ENCODE results near the gene GP1BA. TPM values are rescaled to one million over a fixed set of nuclear protein-coding genes. Genes with fewer than 3 reads are reported as not detected.

Gene GP1BA
- total and polyA plus RNA-seq, 10 of the 15 experiments (the other 5 are each of a cell fraction or from before 2014, with no cell fraction given), result 0.04 to 0.67 (median 0.28) TPM; not detected in 1

GRCh38 chr17:4897785-4898184 is 34.3 kb upstream of the GP1BA start (continued):
- TF ChIP-seq ZNF274 (IDR thresholded peaks at IDR 0.05; ENCODE audit: insufficient read depth, insufficient read length), result no peak
- no peak for TF ChIP-seq SIX5 (IDR thresholded peaks at IDR 0.05; ENCODE audit: low read depth, low read length, severe bottlenecking)

- H3K9me3 ChIP-seq (replicated peaks; ENCODE audit: control insufficient read depth, insufficient read depth, low read length), result no peaks in the 10 kb centered on the region; the same call in 2 of the 3 replicates
- TF ChIP-seq MTA3 (IDR thresholded peaks at IDR 0.05; ENCODE audit: borderline replicate concordance, low read length) (no peak), BCLAF1 (IDR thresholded peaks at IDR 0.05) (no peak), SMC3 (IDR thresholded peaks at IDR 0.05; ENCODE audit: borderline replicate concordance, low read length) (no peak), ZSCAN29 (IDR thresholded peaks at IDR 0.05) (no peak), KLF5 (IDR thresholded peaks at IDR 0.05; ENCODE audit: partially characterized antibody) (no peak), IRF3 (IDR thresholded peaks at IDR 0.05) (no peak), CEBPB (IDR thresholded peaks at IDR 0.05; ENCODE audit: borderline replicate concordance in 1 of 2, low read depth in 2 of 2, low read length in 2 of 2) (no peak)
- no peak overlapping the region for H2AFZ ChIP-seq (ENCODE audit: control insufficient read depth, low read depth, low read length)
- H4K20me1 ChIP-seq (ENCODE audit: control insufficient read depth, insufficient read depth), result no peaks in the 10 kb centered on the region
- intact Hi-C loops (cut with micrococcal nuclease; ENCODE audit: unreplicated experiment) (no loop called here), in situ Hi-C loops (cut with MboI) (no loop called here)
- H3K27ac ChIP-seq (ENCODE audit: control insufficient read depth, insufficient read depth), result no peak overlapping the region
- H3K4me1 ChIP-seq (ENCODE audit: control insufficient read depth, insufficient read depth, low read length), result peaks cover 18% of the 10 kb centered on the region
- WGBS (ENCODE audit: insufficient coverage, insufficient replicate concordance, low lambda C conversion rate, missing lambda C conversion rate), result 91% methylated on average over 8 of the region's 8 CpGs
- SMC1A ChIA-PET (ENCODE audit: uncharacterized antibody, unreplicated experiment), result interaction anchor here (0.6 kb wide), 1 partner anchor 166 kb away, joined by 3 read pairs; no protein-coding TSS in a partner anchor
- no peak overlapping the region for H3K4me2 ChIP-seq (ENCODE audit: control insufficient read depth, insufficient read depth)
- BruUV-seq (replicated peaks), result no TSS peak
- H3K9ac ChIP-seq (ENCODE audit: control insufficient read depth, insufficient read depth, low read length), result no peak overlapping the region
- RAD21 ChIA-PET (ENCODE audit: unreplicated experiment), result no interaction called here
- CTCF ChIA-PET, result no interaction called here
- H3K4me3 ChIP-seq, result no peak overlapping the region
- no peaks in the 10 kb centered on the region for H3K79me2 ChIP-seq (ENCODE audit: control insufficient read depth, insufficient read depth, low read length)
- H3K27me3 ChIP-seq (replicated peaks in 1 of 2; ENCODE audit: control insufficient read depth in 2 of 2, insufficient read depth in 2 of 2, low read length in 1 of 2), result no peaks in the 10 kb centered on the region; a peak in 1 of 4 replicates
- DNase-seq (ENCODE audit: low read depth, low spot score), result no peak
- no peak for FAIRE-seq
- H3K36me3 ChIP-seq (ENCODE audit: control insufficient read depth in 2 of 2, insufficient read depth in 2 of 2, low read length in 1 of 2), result peaks cover 3 to 16% of the 10 kb centered on the region in 2 experiments; a peak in 3 of 4 replicates
- POLR2A ChIA-PET, result interaction anchor here (0.6 kb wide), 1 partner anchor 136 kb away, joined by 6 read pairs; no protein-coding TSS in a partner anchor
- ATAC-seq, result no peak
Measured at GRCh38 chr17:4898351-4898750, 33.7 kb upstream of the GP1BA start.
